Sigmoid colon (tissue), 7 donors: ENCODE results near the gene PEX14. TPM values are rescaled to one million over a fixed set of nuclear protein-coding genes. Genes with fewer than 3 reads are reported as not detected.

Experiments used
- DNase-seq: peaks from one replicate; pipeline ENCODE4 v3.0.0-alpha.2; 2019
- H3K27ac ChIP-seq, 4 donors: fragments of 200-600 bp; sonication (generic); one replicate each; pipeline ENCODE4 v1.5.1; 2016 to 2019; ENCODE audit warnings: mild to moderate bottlenecking in 1 of 4
- H3K27me3 ChIP-seq, 3 donors: fragments of 200-600 bp; sonication (generic); one replicate each; pipeline ENCODE4 v1.5.1; 2019; ENCODE audit warnings: mild to moderate bottlenecking in 1 of 3
- H3K36me3 ChIP-seq, 4 donors: fragments of 200-600 bp; sonication (generic); one replicate each; pipeline ENCODE4 v1.5.1; 2016 to 2019
- H3K4me1 ChIP-seq, 4 donors: fragments of 200-600 bp; sonication (generic); one replicate each; pipeline ENCODE4 v1.5.1; 2017 to 2019
- H3K4me3 ChIP-seq, 4 donors: fragments of 200-600 bp; sonication (generic); one replicate each; pipeline ENCODE4 v1.5.1; 2017 to 2019; ENCODE audit warnings: mild to moderate bottlenecking in 2 of 4, moderate library complexity in 1 of 4
- H3K9me3 ChIP-seq, 4 donors: fragments of 200-600 bp in 3 of 4; sonication (generic) in 3 of 4; one replicate each; pipeline versions ENCODE4 v1.5.1 to v1.6.1; 2013 to 2019
- EP300 ChIP-seq, 4 donors: sonication (generic); formaldehyde crosslinking; IDR thresholded peaks; one replicate each; pipeline ENCODE4 v1.6.1; 2017; ENCODE audit warnings: antibody characterized with exemption in 4 of 4
- POLR2A ChIP-seq, 2 donors: fragments of 450-650 bp; IDR thresholded peaks; one replicate each; pipeline ENCODE4 v1.6.1; 2016; ENCODE audit warnings: antibody characterized with exemption in 2 of 2, mild to moderate bottlenecking in 2 of 2, moderate library complexity in 2 of 2
- POLR2AphosphoS5 ChIP-seq, 4 donors: sonication (generic); formaldehyde crosslinking; IDR thresholded peaks; one replicate each; pipeline ENCODE4 v1.6.1; 2017; ENCODE audit warnings: antibody characterized with exemption in 4 of 4
- WGBS, 2 donors: extraction: QIAGEN DNeasy Blood & Tissue Kit; methylation state at CpG; one replicate each; pipeline ENCODE4 v1.1.7; 2013; 5-methylcytosine and 5-hydroxymethylcytosine counted together
- intact Hi-C: fragments of 100-400 bp; cut with DNase I; formaldehyde crosslinking; loops from one replicate; pipeline ENCODE4 v1.15.1; 2023
- polyA plus RNA-seq, 3 donors: library from polyadenylated mRNA; stranded (reverse); fragments of 200-250 nt; gene quantifications; one replicate each; pipeline ENCODE4 v1.2.3, GENCODE V29; 2013
- total RNA-seq, 4 donors: library from RNA; depleted of rRNA; stranded (reverse); fragments of >200 nt; gene quantifications; one replicate each; pipeline ENCODE4 v1.1.0, GENCODE V29; 2016
- TF ChIP-seq, protein P1 (sequence below), 4 experiments: fragments of 450-650 bp in 3 of 4; fragments of 200-600 bp in 1 of 4; IDR thresholded peaks; one replicate each; pipeline ENCODE4 v1.5.1; 2016 to 2019; ENCODE audit warnings: antibody characterized with exemption in 4 of 4, mild to moderate bottlenecking in 3 of 4, moderate library complexity in 2 of 4
- donor health status: healthy with polysubstance abuse.
- donor health status: Bipolar disorder and iron deficiency.
- donor health status: healthy.

The PEX14 gene
- total and polyA plus RNA-seq, 7 donors, result 8.3 to 23.3 (median 14.4) TPM

GRCh38 chr1:10515301-10515975 is 40.7 kb downstream of the PEX14 start:
- intact Hi-C loops, result no loop called here
- H3K4me3 ChIP-seq, result no peak overlapping the region
- H3K27me3 ChIP-seq, result no peaks in the 10 kb centered on the region
- peaks cover 0 to 57% (median 32%) of the 10 kb centered on the region in 4 donors for H3K4me1 ChIP-seq
- H3K36me3 ChIP-seq, result no peaks in the 10 kb centered on the region
- no peak overlapping the region for H3K27ac ChIP-seq
- no peaks in the 10 kb centered on the region for H3K9me3 ChIP-seq
- DNase-seq, result no peak
- WGBS, 2 donors, result 74 to 86% methylated on average over 10 of the region's 10 CpGs
- no peak for TF ChIP-seq POLR2A (IDR thresholded peaks at IDR 0.05)
- TF ChIP-seq, protein P1, sequence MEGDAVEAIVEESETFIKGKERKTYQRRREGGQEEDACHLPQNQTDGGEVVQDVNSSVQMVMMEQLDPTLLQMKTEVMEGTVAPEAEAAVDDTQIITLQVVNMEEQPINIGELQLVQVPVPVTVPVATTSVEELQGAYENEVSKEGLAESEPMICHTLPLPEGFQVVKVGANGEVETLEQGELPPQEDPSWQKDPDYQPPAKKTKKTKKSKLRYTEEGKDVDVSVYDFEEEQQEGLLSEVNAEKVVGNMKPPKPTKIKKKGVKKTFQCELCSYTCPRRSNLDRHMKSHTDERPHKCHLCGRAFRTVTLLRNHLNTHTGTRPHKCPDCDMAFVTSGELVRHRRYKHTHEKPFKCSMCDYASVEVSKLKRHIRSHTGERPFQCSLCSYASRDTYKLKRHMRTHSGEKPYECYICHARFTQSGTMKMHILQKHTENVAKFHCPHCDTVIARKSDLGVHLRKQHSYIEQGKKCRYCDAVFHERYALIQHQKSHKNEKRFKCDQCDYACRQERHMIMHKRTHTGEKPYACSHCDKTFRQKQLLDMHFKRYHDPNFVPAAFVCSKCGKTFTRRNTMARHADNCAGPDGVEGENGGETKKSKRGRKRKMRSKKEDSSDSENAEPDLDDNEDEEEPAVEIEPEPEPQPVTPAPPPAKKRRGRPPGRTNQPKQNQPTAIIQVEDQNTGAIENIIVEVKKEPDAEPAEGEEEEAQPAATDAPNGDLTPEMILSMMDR (IDR thresholded peaks at IDR 0.05), result no peak
- no peak for TF ChIP-seq POLR2AphosphoS5 (IDR thresholded peaks at IDR 0.05)
- TF ChIP-seq EP300 (IDR thresholded peaks at IDR 0.05), result no peak

DNA sequence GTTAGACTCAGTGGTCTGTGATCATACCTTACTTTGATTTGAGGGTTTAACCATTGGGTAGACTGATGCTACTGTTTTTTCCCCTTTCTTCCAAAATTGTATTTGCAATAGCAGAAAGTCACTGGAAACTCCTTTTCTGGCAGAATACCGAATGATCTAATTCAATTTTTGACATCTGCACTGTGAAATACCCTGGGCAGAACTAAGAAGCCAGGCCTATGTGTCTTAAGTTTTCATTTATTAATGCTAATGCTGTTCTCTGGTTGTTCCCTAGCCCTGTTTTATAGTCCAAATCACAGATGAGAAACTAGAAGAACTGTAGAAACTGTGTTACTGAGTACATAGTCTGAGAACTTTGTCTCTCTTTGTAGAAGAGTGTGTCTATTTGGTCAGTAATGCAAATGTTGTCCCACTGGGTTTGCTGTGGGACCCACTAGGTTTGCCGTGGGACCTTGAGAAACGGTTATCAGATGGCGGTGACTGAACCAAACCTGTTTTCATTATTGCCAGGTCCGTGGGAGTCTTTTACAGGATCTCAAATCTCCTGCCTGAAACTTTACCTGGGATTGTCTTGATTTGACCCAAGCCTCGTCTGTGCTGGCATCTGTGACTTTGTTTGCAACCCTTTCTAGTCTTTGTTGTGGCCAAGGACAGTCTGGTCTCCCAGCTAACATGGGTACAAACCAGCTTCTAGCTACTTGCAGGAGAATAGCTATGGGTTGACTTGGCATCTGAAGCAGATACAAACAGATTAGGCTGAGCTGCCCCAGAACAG is 41.4 kb downstream of the PEX14 start:
- intact Hi-C loops, result no loop called here
- H3K9me3 ChIP-seq, result no peaks in the 10 kb centered on the region
- H3K4me3 ChIP-seq, result no peak overlapping the region
- no peaks in the 10 kb centered on the region for H3K36me3 ChIP-seq
- no peak for DNase-seq
- TF ChIP-seq EP300 (IDR thresholded peaks at IDR 0.05) (no peak), POLR2A (IDR thresholded peaks at IDR 0.05) (no peak), POLR2AphosphoS5 (IDR thresholded peaks at IDR 0.05) (no peak)
- TF ChIP-seq, protein P1 (IDR thresholded peaks at IDR 0.05), result no peak
- no peak overlapping the region for H3K27ac ChIP-seq
- 88 to 92% methylated on average over 6 of the region's 6 CpGs for WGBS, 2 donors
- peaks cover 0 to 49% (median 25%) of the 10 kb centered on the region in 4 donors for H3K4me1 ChIP-seq
- H3K27me3 ChIP-seq, result no peaks in the 10 kb centered on the region

- H3K27ac ChIP-seq, result no peak overlapping the region
Observed at GRCh38 chr1:10516925-10517676, 42.4 kb downstream of the PEX14 start.

GRCh38 chr1:10517677-10517982 is 42.9 kb downstream of the PEX14 start:
- WGBS, 2 donors, result 96 to 97% methylated on average over 2 of the region's 2 CpGs
- H3K4me1 ChIP-seq, result peaks cover 0 to 47% (median 23%) of the 10 kb centered on the region in 4 donors
- DNase-seq, result no peak
- no peak for TF ChIP-seq EP300 (IDR thresholded peaks at IDR 0.05)
- no peak for TF ChIP-seq POLR2AphosphoS5 (IDR thresholded peaks at IDR 0.05)
- no peak for TF ChIP-seq POLR2A (IDR thresholded peaks at IDR 0.05)
- TF ChIP-seq, protein P1 (IDR thresholded peaks at IDR 0.05), result no peak
- H3K9me3 ChIP-seq, result no peaks in the 10 kb centered on the region
- intact Hi-C loops, result no loop called here
- no peaks in the 10 kb centered on the region for H3K36me3 ChIP-seq
- no peaks in the 10 kb centered on the region for H3K27me3 ChIP-seq
- no peak overlapping the region for H3K27ac ChIP-seq
- H3K4me3 ChIP-seq, result no peak overlapping the region

More at GRCh38 chr1:10516925-10517676, 42.4 kb downstream of the PEX14 start:
- DNase-seq, result no peak
- H3K4me1 ChIP-seq, result peaks cover 0 to 44% (median 21%) of the 10 kb centered on the region in 4 donors
- WGBS, 2 donors, result 81 to 89% methylated on average over 8 of the region's 8 CpGs
- H3K27me3 ChIP-seq, result no peaks in the 10 kb centered on the region
- no peak overlapping the region for H3K4me3 ChIP-seq
- no peaks in the 10 kb centered on the region for H3K36me3 ChIP-seq
- H3K9me3 ChIP-seq, result no peaks in the 10 kb centered on the region
- no peak for TF ChIP-seq POLR2A (IDR thresholded peaks at IDR 0.05)
- TF ChIP-seq POLR2AphosphoS5 (IDR thresholded peaks at IDR 0.05), result no peak
- TF ChIP-seq, protein P1 (IDR thresholded peaks at IDR 0.05), result no peak
- no peak for TF ChIP-seq EP300 (IDR thresholded peaks at IDR 0.05)
- intact Hi-C loops, result no loop called here
